Left forelimb (tissue), 1 donor: ENCODE measurements around the gene AKAP13.
"Not testable (repeated sequence)": the region's sequence is repeated elsewhere in the genome, so short reads cannot be mapped to it uniquely, and the experiment has no call there.

Experiments
- DNase-seq: peaks from one replicate; pipeline ENCODE4 v3.0.0-alpha.2; 2018; ENCODE audit warnings: low spot score

The AKAP13 gene

DNA sequence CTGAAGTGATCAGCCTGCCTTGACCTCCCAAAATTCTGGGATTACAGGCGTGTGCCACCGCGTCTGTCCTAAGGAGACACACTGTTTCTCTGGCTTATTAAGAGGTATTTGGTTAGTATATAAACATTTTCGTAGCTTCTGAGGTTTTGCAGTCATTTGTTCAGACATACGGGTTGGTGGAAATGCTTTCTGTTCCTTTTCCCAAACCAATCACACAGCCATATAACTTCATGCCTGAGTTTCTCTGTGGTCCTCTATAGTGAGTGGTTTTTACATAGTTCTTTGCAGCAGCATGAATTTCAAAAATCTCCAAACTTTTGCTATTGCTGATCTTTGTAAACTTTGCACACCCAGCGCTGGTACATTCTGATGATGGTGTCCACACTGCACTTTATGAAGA lies 100.5 kb downstream of the AKAP13 start:
- DNase-seq, result no peak

DNA sequence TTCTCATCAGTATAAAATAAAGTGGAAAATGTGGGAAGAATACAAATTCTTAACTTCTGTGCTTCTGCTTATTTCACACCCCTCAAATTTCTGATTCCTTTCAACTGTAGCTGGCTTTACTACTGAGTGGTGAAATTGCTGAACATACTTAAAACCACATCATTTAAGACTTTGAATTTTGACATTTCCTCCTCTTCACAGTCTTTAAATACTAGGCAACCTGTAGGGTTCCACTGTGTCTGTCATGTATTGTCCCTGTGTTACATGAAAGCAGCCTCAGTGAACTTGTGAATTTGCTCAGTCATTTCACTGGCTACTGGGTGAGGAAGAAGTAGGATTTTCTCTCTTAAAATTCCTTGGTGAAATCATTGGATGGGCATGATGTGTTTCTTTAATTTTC lies 101.1 kb downstream of the AKAP13 start:
- not testable (repeated sequence) for DNase-seq

GRCh38 chr15:85482894-85483293 lies 102.5 kb downstream of the AKAP13 start:
- no peak for DNase-seq

DNA sequence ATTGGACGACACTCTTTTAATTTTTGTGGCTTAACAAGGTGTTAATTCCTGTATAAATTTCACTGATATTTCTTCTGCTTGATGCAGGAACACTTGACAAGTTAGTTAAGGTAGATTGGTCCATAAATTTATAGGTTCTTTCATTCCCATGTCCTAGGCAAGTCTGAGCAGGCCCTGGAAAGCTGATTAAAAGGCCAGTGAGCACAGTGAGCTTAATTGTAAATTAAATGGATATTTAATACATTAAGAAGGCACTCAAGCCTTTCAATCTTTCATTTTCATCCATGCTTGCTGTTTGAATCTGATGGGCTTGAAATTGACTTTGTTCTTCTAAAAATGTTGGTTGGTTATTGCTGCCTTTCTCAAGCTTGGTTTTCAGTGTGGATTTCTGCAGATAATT lies 103.6 kb downstream of the AKAP13 start:
- not testable (repeated sequence) for DNase-seq

DNA sequence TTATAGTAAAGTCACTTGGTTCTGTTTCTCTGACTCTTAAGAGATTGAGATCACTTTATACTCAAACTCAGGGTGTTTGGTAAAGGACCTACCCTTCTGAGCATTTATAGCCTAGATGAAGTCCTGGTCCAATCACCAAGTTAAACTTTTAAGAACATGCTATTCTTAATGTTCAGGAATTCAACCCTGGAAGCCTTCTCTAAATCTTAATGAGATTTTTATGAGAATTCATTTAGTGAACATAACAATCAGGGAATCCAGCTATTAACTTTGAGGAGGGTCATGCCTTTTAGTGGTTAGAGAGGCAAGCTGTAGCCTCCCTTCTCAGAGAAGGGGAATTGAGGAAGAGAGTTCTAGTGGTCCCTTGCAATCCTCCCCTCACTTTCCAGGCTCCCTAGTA lies 104.5 kb downstream of the AKAP13 start:
- not testable (repeated sequence) for DNase-seq

DNA sequence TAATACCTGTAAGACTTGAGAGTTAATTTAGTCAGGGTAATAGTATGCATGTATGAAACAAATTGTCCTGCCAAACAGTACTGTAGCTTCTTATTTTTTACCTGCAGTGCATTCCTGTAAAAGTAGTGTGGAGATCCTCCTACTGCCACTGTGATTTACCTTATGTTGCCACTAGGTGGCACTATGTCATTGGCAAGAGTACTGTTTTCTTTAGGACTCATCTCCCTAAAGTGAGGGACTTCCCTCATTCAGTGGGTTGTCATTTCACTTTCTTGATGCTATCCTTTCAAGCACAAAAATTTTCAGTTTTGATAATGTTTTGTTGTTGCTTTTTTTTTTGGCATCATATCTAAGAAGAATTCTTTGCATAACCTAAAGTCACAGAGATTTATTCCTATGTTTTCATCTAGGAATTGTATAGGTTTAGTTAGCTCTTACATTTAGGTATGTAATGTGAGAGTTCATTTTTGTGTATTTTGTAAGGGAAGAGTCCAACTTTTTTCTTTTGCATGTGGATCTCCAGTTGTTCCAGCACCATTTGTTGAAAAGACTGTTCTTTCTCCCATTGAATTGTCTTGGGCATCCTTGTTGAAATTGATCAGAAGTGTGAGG lies 105.7 kb downstream of the AKAP13 start:
- DNase-seq, result no peak

GRCh38 chr15:85487796-85488195 lies 107.4 kb downstream of the AKAP13 start:
- DNase-seq, result not testable (repeated sequence)

DNA sequence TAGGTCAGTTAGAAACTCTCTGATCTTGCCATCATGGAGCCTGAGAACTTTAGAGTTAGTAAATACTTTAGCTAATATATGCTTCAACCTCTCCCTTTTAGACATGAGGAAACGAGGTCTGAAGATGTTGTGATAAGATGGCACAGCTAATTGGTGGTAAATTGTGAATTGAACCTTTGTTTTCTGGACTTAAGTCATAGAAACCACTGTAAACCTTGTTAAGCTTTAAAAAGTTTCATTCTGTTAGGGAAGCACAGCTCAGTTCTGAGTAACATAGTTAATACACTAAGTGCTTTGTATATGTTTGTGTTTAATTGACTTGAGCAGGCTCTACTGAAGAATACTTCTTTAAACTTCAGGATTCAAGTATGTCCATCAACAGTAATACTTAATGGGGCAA lies 108.6 kb downstream of the AKAP13 start:
- no peak for DNase-seq

DNA sequence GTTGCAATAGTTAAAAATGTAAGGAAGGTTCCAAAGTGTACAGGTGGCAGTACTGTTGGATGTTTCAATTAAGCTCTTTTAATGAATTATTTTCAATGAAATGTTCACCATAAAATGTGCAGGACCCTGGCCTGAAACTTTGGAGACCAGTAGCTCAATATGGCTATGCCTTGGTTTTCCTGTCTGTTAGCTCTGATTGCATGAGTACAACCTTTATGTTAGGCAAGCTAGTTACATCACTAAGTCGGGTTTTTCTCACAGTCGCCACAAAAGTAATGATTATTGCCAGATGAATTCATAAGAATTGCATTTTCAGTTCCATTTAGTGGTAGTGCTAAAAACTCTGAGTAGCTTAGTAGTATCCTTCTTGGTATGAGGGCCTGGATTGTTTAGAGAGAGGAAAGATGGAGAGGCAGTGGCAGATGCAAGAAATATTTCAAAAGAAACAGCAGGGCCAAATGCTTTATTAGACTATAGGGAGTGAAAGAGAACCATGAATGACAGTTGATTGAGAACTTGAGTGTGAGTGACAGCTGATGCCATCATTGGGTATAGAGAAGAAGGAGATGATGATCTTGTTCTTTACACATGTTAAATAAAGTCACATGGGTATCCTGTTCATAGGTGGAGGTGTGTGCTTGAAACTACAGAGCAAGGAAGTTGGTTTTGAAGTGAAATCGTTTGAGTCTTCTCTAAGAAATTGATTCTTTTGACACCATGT lies 109.5 kb downstream of the AKAP13 start:
- DNase-seq, result no peak

GRCh38 chr15:85490856-85491255 lies 110.5 kb downstream of the AKAP13 start:
- no peak for DNase-seq

DNA sequence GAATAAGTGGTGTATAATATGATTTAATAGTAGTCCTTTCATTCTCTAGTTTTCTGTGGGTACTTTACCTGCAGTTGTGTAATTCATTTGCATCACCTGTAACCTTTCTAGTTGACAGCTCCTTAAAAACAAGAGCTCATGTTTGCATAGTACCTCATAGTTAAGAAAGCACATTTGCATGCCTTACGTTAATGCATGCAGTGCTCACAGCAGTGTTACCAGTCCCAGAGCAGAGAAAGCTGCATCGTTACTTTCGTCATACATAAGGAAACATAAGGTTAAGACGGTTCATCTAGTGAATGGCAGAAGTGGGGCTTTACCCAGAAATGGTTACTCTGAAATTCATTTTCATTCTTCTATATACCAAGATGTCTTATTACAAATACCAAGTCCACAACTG lies 111.3 kb downstream of the AKAP13 start:
- DNase-seq, result no peak

DNA sequence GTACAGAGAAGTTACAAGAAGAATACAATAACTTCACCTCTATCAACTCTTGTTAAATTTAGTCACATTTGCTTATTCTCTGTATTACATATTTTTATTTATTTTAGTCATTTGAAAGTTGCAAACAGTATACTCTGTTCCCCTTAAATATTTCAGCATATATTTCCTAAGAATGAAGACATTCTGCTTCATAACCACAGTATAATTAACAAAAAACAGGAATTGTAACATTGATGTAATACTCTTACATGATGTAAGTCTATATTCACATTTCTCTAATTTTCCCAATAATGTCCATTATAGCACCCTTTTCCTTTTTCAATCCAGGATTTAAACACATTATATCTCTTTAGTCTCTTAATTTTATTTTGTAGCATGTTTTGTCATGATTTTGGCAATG lies 112.0 kb downstream of the AKAP13 start:
- DNase-seq, result no peak

DNA sequence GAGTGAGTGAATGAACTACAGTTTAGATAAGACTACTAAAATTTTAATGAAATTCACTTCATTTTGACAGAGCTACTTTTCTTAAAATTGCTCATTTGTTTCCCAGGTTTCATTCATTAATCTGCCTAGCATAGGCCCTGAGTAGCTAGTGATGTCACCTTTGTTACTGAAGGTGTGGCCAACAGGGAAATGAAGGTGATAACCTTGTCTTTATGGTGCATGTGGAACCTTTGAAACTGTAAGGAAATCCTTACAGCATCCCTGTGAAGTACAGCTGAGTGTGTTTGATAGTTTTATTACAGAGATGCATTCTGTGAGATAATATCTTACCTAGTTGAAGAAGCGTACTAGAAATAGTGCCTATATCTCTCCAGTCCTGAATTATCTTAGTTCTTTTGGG lies 112.9 kb downstream of the AKAP13 start:
- no peak for DNase-seq

- DNase-seq, result no peak
Measured at GRCh38 chr15:85494048-85494777, 113.8 kb downstream of the AKAP13 start.

DNA sequence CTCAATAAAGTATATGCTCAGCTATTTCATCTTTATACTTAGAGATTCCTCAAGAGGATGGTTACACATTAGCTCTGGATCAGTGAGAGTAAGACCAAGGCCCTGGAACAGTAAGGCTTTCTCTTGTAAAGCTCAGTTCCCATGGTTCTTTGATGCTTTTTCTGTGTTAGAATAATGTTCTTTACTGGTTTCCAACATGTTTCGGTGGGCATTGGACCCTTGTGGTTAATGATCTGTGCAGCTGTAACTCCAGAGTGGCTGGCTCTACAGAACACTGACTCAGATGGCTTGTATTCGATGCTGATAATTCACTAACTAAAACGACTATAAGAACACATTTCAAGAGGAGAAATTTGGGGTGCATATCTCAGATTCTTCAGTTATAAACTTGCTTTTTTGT lies 114.7 kb downstream of the AKAP13 start:
- DNase-seq, result no peak

- DNase-seq, result no peak
Measured at GRCh38 chr15:85495544-85495943, 115.1 kb downstream of the AKAP13 start.

GRCh38 chr15:85496151-85496550 lies 115.7 kb downstream of the AKAP13 start:
- no peak for DNase-seq

DNA sequence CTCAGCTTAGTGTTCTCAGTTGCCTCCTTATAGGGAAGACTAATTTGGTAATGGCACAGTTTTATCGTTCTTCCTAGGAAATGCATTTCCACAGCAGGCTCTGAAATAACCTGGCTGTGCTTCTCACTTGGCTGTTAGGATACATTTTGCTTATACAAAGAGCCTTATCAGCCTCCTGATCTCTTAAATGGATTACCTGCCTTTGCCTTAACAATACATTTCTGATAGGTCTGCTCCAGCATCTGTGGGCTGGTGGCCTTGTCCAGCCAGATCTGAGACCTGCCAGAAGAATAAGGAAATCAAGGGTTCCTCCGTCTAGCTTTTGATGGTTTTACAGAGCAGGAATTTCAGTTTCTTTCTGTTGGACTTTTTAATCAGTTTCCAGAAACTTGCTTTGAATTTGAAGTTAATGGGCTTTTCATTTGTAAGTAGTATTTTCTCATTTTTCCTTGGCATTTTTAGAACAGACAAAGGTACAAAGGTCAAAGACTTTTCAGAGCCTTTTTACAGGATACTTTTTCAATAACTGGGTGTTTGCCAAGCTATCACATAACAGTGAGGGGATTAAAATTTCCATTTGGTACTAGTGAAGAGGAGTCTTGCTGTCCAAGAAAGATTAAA lies 116.3 kb downstream of the AKAP13 start:
- no peak for DNase-seq

- no peak for DNase-seq
Measured at GRCh38 chr15:85497172-85497569, 116.8 kb downstream of the AKAP13 start.

DNA sequence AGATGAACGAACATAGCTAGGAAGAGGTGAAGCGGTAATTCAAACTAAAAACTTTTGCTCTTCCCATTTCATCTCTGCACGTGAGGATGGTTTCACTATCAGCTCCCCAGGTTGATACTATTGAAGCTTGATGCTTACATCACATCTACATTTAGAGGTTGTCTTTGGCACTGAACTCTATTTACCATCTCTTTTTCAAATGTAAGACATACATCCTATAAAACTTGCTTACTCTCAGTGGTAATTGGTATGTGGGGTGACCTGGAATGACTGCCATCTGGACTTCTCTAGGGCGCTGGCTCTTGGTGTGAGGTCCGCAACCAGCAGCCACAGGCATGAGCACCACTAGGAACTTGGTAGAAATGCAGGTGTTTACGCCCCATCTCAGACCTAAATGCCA lies 118.1 kb downstream of the AKAP13 start:
- no peak for DNase-seq

DNA sequence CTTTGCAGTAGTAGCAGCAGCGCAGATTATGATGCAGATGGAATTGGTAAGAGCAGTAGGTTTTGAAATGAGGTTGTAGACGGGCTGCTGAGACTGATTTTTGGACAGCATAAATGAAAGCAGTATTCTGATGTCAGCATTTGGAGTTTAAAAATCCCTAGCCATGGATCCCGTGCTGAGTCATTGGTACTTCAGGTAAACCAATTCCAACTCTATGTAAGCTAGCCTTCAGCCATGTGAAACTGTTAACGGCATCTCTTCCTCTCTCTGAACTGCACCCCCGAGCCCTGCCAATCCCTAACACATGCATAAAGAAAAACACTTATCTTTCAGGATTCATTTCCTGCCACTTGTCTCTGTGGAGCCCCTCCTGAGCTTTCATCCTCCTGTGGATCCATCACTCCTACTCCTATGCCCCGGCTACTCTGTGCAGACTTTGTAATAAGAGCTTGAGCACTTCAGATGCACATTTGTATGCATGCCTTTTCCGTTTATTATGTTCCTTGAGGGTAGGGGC lies 119.0 kb downstream of the AKAP13 start:
- no peak for DNase-seq

GRCh38 chr15:85500060-85500708 lies 119.8 kb downstream of the AKAP13 start:
- no peak for DNase-seq
